ENCODE data around the gene DKC1. TPM values are rescaled to one million over a fixed set of nuclear protein-coding genes. Genes with fewer than 3 reads are reported as not detected.

Gene DKC1
- total RNA-seq, 4 donors from 2014 or later: 38.1 to 60.6 (median 42.9) TPM

Other genes with a start within 250 kb of the DKC1 start
- gene FAM3A, start 246.6 kb upstream of the DKC1 start, total RNA-seq: 10 to 100 TPM; 33.5 to 40.6 (median 36.6) TPM
- 10 to 100 TPM; 22.6 to 60.4 (median 42.0) TPM for gene G6PD, start 216.0 kb upstream of the DKC1 start, total RNA-seq
- 10 to 100 TPM; 13.1 to 18.3 (median 15.3) TPM for gene IKBKG, start 215.2 kb upstream of the DKC1 start, total RNA-seq
- gene CTAG1A, start 177.7 kb upstream of the DKC1 start, total RNA-seq: not detected
- gene CTAG1B, start 143.6 kb upstream of the DKC1 start, total RNA-seq: not detected
- not detected for gene CTAG2, start 109.3 kb upstream of the DKC1 start, total RNA-seq
- gene GAB3, start 11.8 kb upstream of the DKC1 start, total RNA-seq: 1 to 10 TPM in 2 of 4 donors, under 1 TPM in 2; 0.65 to 2.7 (median 1.6) TPM
- 10 to 100 TPM in 3 of 4 donors, 1 to 10 TPM in 1; 9.9 to 15.0 (median 13.3) TPM for gene MPP1, start 42.6 kb downstream of the DKC1 start, total RNA-seq
- gene SMIM9, start 71.8 kb downstream of the DKC1 start, total RNA-seq: not detected
- 10 to 100 TPM in 2 of 4 donors, 1 to 10 TPM in 2; 4.4 to 10.8 (median 7.6) TPM for gene F8A1, start 123.5 kb downstream of the DKC1 start, total RNA-seq

Measured in suprapubic skin (tissue), 4 donors.